Activated CD8-positive, alpha-beta memory T cell treated with anti-CD3 and anti-CD28 coated beads, Interleukin-2, amount 10 ng/mL, durations not matched to agents 7 days and 5 days (primary cell): ENCODE data around the gene CCT5. TPM values are rescaled to one million over a fixed set of nuclear protein-coding genes. Genes with fewer than 3 reads are reported as not detected.
"Not testable (repeated sequence)": the region's sequence is repeated elsewhere in the genome, so short reads cannot be mapped to it uniquely, and the experiment has no call there.

Experiments used
- ATAC-seq: fragments of 150-1000 bp; cut with Tn5 transposase; one replicate; pipeline ENCODE4 v1.10.0; 2021; ENCODE audit warnings: moderate library complexity
- CTCF ChIA-PET: fragments of 350-600 bp; sonication (Branson Sonifier 250); formaldehyde crosslinking; loops from one replicate; lab custom pipeline; 2021; ENCODE audit warnings: antibody characterized with exemption; lab: Charles Lee
- DNase-seq: peaks from one replicate; pipeline ENCODE4 v3.0.0-alpha.2; 2020
- H3K27ac Mint-ChIP-seq: one replicate; pipeline ENCODE4 v1.8.0; 2021; ENCODE audit warnings: mild to moderate bottlenecking, mixed read lengths
- H3K27me3 Mint-ChIP-seq: one replicate; pipeline ENCODE4 v1.8.0; 2021; ENCODE audit warnings: mixed read lengths
- H3K36me3 Mint-ChIP-seq: one replicate; pipeline ENCODE4 v1.8.0; 2021; ENCODE audit warnings: mild to moderate bottlenecking, mixed read lengths
- H3K4me1 Mint-ChIP-seq: one replicate; pipeline ENCODE4 v1.8.0; 2021; ENCODE audit warnings: mixed read lengths
- H3K4me3 Mint-ChIP-seq: one replicate; pipeline ENCODE4 v1.8.0; 2021; ENCODE audit warnings: mild to moderate bottlenecking, moderate library complexity, mixed read lengths
- H3K9me3 Mint-ChIP-seq: one replicate; pipeline ENCODE4 v1.8.0; 2022; ENCODE audit warnings: low read depth, mixed read lengths
- total RNA-seq, 2 experiments: library from RNA; stranded (reverse); gene quantifications; one replicate each; pipeline ENCODE4 v1.2.3, GENCODE V29; 2021

The CCT5 gene
- total RNA-seq, 2 experiments from 2014 or later = 270 to 342 TPM

GRCh38 chr5:10272053-10272874 is 22.2 kb downstream of the CCT5 start:
- Mint-ChIP-seq H3K4me1 (peaks cover 21% of the 10 kb centered on the region), H3K9me3 (no peaks in the 10 kb centered on the region), H3K27ac (no peak overlapping the region), H3K4me3 (no peak overlapping the region), H3K36me3 (no peaks in the 10 kb centered on the region), H3K27me3 (peaks cover 23% of the 10 kb centered on the region)
- CTCF ChIA-PET = interaction anchor here (0.8 kb wide), 1 partner anchor 12 kb away, joined by 4 read pairs; no protein-coding TSS in a partner anchor
- ATAC-seq (no peak), DNase-seq (peak; percentile 35)

- H3K27ac Mint-ChIP-seq, H3K9me3 Mint-ChIP-seq, ATAC-seq, DNase-seq, H3K4me3 Mint-ChIP-seq, H3K36me3 Mint-ChIP-seq: not testable (repeated sequence)
- H3K4me1 Mint-ChIP-seq = peaks cover 21% of the 10 kb centered on the region
- peaks cover 23% of the 10 kb centered on the region for H3K27me3 Mint-ChIP-seq
- CTCF ChIA-PET = interaction anchor here (0.8 kb wide), 1 partner anchor 11 kb away, joined by 4 read pairs; no protein-coding TSS in a partner anchor
Observed at GRCh38 chr5:10272875-10273209, 22.8 kb downstream of the CCT5 start.

- Mint-ChIP-seq H3K4me3 (no peak overlapping the region), H3K36me3 (no peaks in the 10 kb centered on the region), H3K4me1 (peaks cover 18% of the 10 kb centered on the region), H3K27me3 (peaks cover 22% of the 10 kb centered on the region), H3K9me3 (no peaks in the 10 kb centered on the region), H3K27ac (no peak overlapping the region)
- ATAC-seq = no peak
- DNase-seq = peak; percentile 37
- CTCF ChIA-PET = no interaction called here
Observed at GRCh38 chr5:10275460-10275859, 25.4 kb downstream of the CCT5 start.

GRCh38 chr5:10275991-10276390 is 25.9 kb downstream of the CCT5 start:
- CTCF ChIA-PET = no interaction called here
- Mint-ChIP-seq H3K9me3 (no peaks in the 10 kb centered on the region), H3K27ac (no peak overlapping the region), H3K4me1 (peaks cover 13% of the 10 kb centered on the region), H3K36me3 (no peaks in the 10 kb centered on the region), H3K4me3 (no peak overlapping the region), H3K27me3 (peaks cover 17% of the 10 kb centered on the region)
- peak; percentile 35 for DNase-seq
- ATAC-seq = no peak

GRCh38 chr5:10276691-10277090 is 26.6 kb downstream of the CCT5 start:
- Mint-ChIP-seq H3K4me3 (no peak overlapping the region), H3K9me3 (no peaks in the 10 kb centered on the region), H3K4me1 (peaks cover 10% of the 10 kb centered on the region), H3K36me3 (no peaks in the 10 kb centered on the region), H3K27ac (no peak overlapping the region), H3K27me3 (peaks cover 10% of the 10 kb centered on the region)
- CTCF ChIA-PET = no interaction called here
- DNase-seq = no peak
- ATAC-seq = no peak

- CTCF ChIA-PET = interaction anchor here (1.0 to 1.1 kb wide), 2 partner anchors 8 to 145 kb away, joined by 3 read pairs; no protein-coding TSS in a partner anchor
- ATAC-seq (no peak), DNase-seq (peak; percentile 27)
- Mint-ChIP-seq H3K4me3 (no peak overlapping the region), H3K4me1 (peaks cover 7% of the 10 kb centered on the region), H3K27me3 (peaks cover 8% of the 10 kb centered on the region), H3K9me3 (no peaks in the 10 kb centered on the region), H3K36me3 (no peaks in the 10 kb centered on the region), H3K27ac (no peak overlapping the region)
Observed at GRCh38 chr5:10277773-10278630, 27.9 kb downstream of the CCT5 start.

GRCh38 chr5:10278658-10279279 is 28.7 kb downstream of the CCT5 start:
- no peaks in the 10 kb centered on the region for H3K36me3 Mint-ChIP-seq

GRCh38 chr5:10279328-10279727 is 29.2 kb downstream of the CCT5 start:
- CTCF ChIA-PET = interaction anchor here (0.7 to 1.0 kb wide), 2 partner anchors 85 to 145 kb away, joined by 3 read pairs; no protein-coding TSS in a partner anchor
- H3K27ac Mint-ChIP-seq = no peak overlapping the region
- peaks cover 17% of the 10 kb centered on the region for H3K4me1 Mint-ChIP-seq
- no peaks in the 10 kb centered on the region for H3K36me3 Mint-ChIP-seq
- ATAC-seq = no peak
- peaks cover 8% of the 10 kb centered on the region for H3K27me3 Mint-ChIP-seq
- DNase-seq = peak; percentile 15
- no peak overlapping the region for H3K4me3 Mint-ChIP-seq
- no peaks in the 10 kb centered on the region for H3K9me3 Mint-ChIP-seq

More at GRCh38 chr5:10278658-10279279, 28.7 kb downstream of the CCT5 start:
- CTCF ChIA-PET = interaction anchor here (1.0 to 1.1 kb wide), 2 partner anchors 144 to 146 kb away, joined by 3 read pairs; no protein-coding TSS in a partner anchor
- Mint-ChIP-seq H3K27ac (no peak overlapping the region), H3K4me3 (no peak overlapping the region), H3K9me3 (no peaks in the 10 kb centered on the region), H3K4me1 (peaks cover 11% of the 10 kb centered on the region), H3K27me3 (peaks cover 8% of the 10 kb centered on the region)
- DNase-seq = peak; percentile 23
- no peak for ATAC-seq

- ATAC-seq = no peak
- Mint-ChIP-seq H3K36me3 (no peaks in the 10 kb centered on the region), H3K4me3 (no peak overlapping the region), H3K9me3 (no peaks in the 10 kb centered on the region), H3K27me3 (peaks cover 8% of the 10 kb centered on the region), H3K27ac (no peak overlapping the region), H3K4me1 (peaks cover 18% of the 10 kb centered on the region)
- CTCF ChIA-PET = interaction anchor here (0.7 kb wide), 2 partner anchors 84 to 91 kb away, joined by 3 read pairs; no protein-coding TSS in a partner anchor
- DNase-seq = peak; percentile 11
Observed at GRCh38 chr5:10279925-10280720, 30.0 kb downstream of the CCT5 start.

GRCh38 chr5:10283927-10284635 is 34.0 kb downstream of the CCT5 start:
- no peaks in the 10 kb centered on the region for H3K9me3 Mint-ChIP-seq
- H3K36me3 Mint-ChIP-seq = no peaks in the 10 kb centered on the region
- peak; percentile 87 for DNase-seq
- peak; percentile 100 for ATAC-seq
- no peak overlapping the region for H3K4me3 Mint-ChIP-seq
- peaks cover 19% of the 10 kb centered on the region for H3K4me1 Mint-ChIP-seq
- CTCF ChIA-PET = interaction anchor here (0.6 to 1.9 kb wide), 42 partner anchors 9 to 406 kb away, joined by 3 to 14 read pairs (median 5); partner anchors contain the start of gene MARCHF6
- peak overlapping the region; percentile 54 for H3K27ac Mint-ChIP-seq
- H3K27me3 Mint-ChIP-seq = no peaks in the 10 kb centered on the region

GRCh38 chr5:10285362-10285761 is 35.3 kb downstream of the CCT5 start:
- ATAC-seq, H3K27me3 Mint-ChIP-seq, H3K36me3 Mint-ChIP-seq, H3K27ac Mint-ChIP-seq, H3K4me3 Mint-ChIP-seq, H3K9me3 Mint-ChIP-seq, DNase-seq: not testable (repeated sequence)
- CTCF ChIA-PET = interaction anchor here (0.8 kb wide), 1 partner anchor 83 kb away, joined by 3 read pairs; no protein-coding TSS in a partner anchor
- peaks cover 19% of the 10 kb centered on the region for H3K4me1 Mint-ChIP-seq
